Stimulated activated CD4-positive, alpha-beta T cell treated with anti-CD3 and anti-CD28 coated beads, Interleukin-1b, Interleukin-23, amount 100 ng/mL, for 4 hours (primary cell): Measurements from ENCODE around the gene BEST3.
"Not testable (repeated sequence)": the region's sequence is repeated elsewhere in the genome, so short reads cannot be mapped to it uniquely, and the experiment has no call there.

Experiments
- DNase-seq, 2 donors: peaks; one replicate each; pipeline ENCODE4 v3.0.0-alpha.2; 2020; ENCODE audit warnings: low read depth in 2 of 2

Gene BEST3

DNA sequence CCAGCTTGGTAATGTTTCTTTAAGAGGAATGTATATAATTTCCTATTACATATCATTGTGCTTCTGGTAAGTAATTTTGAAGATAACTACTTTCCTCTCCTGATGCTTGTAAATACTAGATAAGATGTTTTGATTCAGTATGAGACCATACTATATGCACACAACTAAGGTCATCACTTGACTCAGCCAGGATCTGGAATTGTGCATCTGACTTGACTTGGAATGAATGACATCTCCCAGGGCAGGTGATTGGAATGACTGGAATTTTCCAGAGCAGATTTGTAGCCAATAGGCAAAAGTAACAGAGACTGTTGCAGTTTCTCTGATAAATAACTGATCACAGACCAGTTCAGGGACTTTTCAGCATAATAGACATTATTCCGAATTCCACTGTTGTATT is 11.1 kb downstream of the BEST3 start:
- DNase-seq: no peak

DNA sequence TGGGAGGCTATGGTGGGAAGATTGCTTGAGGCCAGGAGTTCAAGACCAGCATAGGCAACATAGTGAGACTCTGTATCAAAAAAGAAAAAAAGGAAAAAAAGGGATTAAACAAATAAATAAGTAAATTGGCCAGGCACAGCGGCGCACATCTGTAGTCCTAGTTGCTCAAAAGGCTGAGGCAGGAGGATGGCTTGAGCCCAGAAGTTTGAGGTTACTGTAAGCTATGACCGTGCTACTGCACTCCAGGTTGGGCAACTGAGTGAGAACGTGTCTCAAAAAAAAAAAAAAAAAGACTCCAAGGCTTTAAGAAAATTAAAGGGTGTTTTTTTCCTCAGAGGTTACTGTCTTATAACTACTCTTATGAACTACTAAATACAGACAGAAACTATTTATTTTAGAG is 11.7 kb downstream of the BEST3 start:
- no peak for DNase-seq

DNA sequence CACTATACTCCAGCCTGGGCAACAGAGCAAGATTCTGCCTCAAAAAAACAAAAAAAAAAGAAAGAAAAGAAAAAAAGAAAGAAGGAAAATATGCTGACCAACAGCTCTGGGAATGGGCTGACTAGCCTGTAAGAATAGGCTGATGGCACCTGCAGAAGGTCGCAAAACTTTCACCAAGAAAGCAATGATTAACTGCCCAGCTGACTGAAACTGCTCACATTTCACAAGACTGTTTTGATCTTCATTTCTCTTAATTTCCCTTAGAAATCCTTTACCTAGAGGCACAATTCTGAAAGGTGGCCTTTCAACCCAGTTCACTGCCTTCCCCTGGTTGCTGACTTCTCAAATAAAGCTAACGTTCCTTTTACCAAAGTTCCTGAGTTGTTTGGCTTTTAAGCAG is 12.4 kb downstream of the BEST3 start:
- DNase-seq: no peak

GRCh38 chr12:69685810-69686209 is 13.3 kb downstream of the BEST3 start:
- DNase-seq: no peak

DNA sequence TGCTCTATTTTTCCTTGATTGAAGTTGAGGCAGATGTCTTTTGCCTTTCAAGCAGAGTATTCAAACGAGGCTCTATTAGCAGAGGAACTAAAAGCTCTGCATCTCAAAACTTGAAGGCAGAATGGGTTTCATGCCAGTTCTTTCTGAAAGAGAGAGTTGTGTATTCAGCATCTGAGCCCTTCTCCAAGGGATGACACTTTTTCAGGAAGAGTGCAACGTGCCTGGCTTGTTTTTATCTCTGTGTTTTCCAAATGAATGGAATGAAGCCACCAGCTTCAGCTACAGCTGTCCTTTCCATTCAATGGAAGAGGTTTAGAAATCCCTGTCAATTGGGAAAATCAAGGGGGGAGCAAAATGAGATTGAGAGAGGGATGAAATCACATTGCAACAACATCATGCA is 14.6 kb downstream of the BEST3 start:
- DNase-seq: no peak

GRCh38 chr12:69682110-69682755 is 16.9 kb downstream of the BEST3 start:
- DNase-seq: no peak

GRCh38 chr12:69679119-69679518 is 20.0 kb downstream of the BEST3 start:
- DNase-seq: no peak

GRCh38 chr12:69676257-69677012 is 22.7 kb downstream of the BEST3 start:
- no peak for DNase-seq

DNA sequence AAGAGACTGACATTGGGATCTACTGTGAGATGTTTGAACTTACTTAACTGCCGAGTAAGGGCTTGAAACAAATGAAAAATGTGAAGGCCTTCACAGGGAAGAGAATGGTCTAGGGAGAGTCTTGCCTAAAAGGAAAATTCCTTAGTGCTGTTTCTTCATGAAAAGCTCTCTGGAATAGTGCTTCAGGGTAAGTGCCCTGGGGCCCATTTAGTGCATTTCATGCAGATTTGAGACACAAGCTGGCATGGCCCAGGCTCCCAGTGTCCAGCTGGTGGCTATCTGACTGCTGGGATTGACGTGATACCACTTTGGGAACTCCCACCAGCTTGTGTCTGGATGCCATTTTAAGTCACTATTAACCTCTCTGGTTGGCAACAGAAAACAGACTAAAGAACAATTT is 26.9 kb downstream of the BEST3 start:
- no peak for DNase-seq

DNA sequence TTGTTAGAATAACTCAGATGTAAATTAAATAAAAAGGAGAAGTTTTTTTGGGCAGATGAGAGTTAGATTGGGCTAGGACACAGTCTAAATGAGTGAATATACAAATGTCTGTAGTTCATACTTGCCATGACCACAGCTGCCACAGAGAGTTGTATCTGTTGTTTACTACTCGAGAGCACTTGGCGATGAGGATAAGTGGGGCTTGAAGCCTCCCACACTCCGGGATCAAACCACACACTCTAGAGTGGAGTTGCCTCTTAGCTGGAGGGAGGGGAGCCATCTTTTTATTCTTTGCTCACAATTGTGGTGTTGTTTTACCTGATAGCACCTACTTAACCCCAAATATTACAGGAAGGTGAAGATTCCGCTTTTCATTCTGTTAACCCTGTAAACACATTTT is 27.5 kb downstream of the BEST3 start:
- DNase-seq: no peak

GRCh38 chr12:69666798-69667197 is 32.3 kb downstream of the BEST3 start:
- no peak for DNase-seq

- not testable (repeated sequence) for DNase-seq
Measured at GRCh38 chr12:69664930-69665377, 34.1 kb downstream of the BEST3 start.

- DNase-seq: no peak
Measured at GRCh38 chr12:69663726-69664125, 35.4 kb downstream of the BEST3 start.

DNA sequence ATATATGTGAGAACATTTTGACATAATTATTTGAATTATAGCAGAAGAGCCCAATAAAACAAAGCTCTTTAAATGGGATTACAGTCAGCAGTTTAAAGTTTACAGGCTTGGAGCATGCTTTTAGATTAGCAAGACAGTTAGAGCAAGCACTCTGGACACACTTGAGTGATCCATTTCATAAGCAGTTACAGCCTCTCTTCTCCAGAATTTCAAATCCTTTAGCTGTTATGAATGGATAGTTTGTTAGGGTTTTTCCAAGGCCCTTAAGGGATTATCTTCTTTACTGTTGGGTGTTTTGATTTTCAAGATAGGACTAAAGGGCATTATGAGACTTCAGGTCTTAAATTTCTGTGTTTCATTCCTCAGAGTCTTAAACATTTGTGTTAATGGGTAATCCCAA is 36.3 kb downstream of the BEST3 start:
- DNase-seq: no peak

GRCh38 chr12:69661386-69661785 is 37.7 kb downstream of the BEST3 start:
- no peak for DNase-seq

GRCh38 chr12:69660164-69660863 is 38.8 kb downstream of the BEST3 start:
- no peak for DNase-seq

DNA sequence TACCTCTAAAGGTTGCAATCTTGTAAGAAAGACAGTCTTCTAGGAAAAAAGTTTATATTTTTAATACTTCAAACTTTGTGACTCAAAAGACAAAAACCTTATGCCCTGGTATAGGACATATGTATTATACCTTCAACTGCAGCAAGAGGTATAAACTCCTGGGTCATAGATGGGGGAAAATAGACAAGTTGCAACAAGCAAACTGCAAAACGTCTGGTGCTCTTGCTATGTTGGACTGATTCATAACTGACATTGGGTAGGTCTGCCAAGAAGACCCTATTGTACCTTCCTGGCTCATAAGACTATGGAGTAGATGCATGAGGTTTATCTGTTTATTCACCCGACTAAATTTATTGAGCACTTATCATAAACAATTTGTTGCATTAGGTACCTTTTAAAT is 40.9 kb downstream of the BEST3 start:
- no peak for DNase-seq

- DNase-seq: no peak
Measured at GRCh38 chr12:69657376-69658137, 41.5 kb downstream of the BEST3 start.

GRCh38 chr12:69655616-69656340 is 43.3 kb downstream of the BEST3 start:
- DNase-seq: no peak

DNA sequence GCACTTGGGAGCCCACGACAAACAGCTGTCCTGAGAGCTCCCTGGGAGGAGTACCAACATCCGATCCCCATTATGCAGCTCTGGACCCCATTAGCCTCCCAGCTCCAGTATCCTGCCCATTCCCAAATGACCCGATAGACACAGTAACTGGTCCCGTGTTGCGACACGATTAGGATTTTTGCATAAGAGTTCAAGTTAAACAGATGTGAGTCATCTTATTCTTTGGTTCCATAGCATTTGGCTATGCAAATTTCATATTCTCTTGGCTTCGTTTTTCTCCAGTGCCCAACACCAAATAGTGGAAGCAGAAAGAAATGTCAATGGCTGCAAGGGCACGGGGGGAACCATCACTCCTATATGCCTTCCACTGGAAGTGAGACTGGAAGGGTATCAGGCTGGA is 45.4 kb downstream of the BEST3 start:
- DNase-seq: no peak

DNA sequence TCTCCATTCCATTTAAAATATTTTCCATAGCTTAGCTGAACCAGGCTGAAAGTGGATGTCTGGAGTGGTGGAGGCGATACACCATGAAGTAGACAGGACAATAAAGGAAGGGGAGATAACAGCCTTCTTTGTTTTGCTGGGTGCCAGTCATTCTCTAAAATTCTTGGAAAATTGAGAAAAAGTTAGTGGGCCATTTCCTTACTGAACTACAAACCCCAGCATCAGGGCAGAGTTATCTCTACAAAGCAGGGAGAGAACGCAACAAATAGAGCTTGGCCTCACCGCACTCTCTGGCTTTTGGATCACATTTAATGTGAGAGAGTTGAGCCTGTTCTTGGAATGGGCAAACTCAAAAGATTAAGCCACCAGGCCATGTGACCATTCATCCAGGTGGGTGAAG is 47.2 kb downstream of the BEST3 start:
- DNase-seq: no peak

- no peak for DNase-seq
Measured at GRCh38 chr12:69649529-69649928, 49.6 kb downstream of the BEST3 start.
